ENCODE measurements around the gene ADAMTS2.

ADAMTS2 gene

GRCh38 chr5:179311581-179311980 lies 33.7 kb downstream of the ADAMTS2 start:
- Histone ChIP-seq H3K4me1 (ENCODE audit: control insufficient read depth in 1 of 2, insufficient read depth in 2 of 2, low read length in 2 of 2) (peaks cover 0 to 7% of the 10 kb centered on the region in 2 donors), H3K36me3 (ENCODE audit: control insufficient read depth in 1 of 2, insufficient read depth in 2 of 2, low read length in 2 of 2) (no peaks in the 10 kb centered on the region), H3K27ac (ENCODE audit: low read length) (no peak overlapping the region), H3K4me3 (ENCODE audit: low read depth in 1 of 2, low read length in 2 of 2) (no peak overlapping the region), H3K9me3 (ENCODE audit: control insufficient read depth in 1 of 2, low read length in 2 of 2) (peaks cover 0 to 3% of the 10 kb centered on the region in 2 donors), H3K27me3 (ENCODE audit: low read depth, low read length) (no peaks in the 10 kb centered on the region)

- H3K9me3 ChIP-seq (ENCODE audit: control insufficient read depth in 1 of 2, low read length in 2 of 2) = peaks cover 0 to 3% of the 10 kb centered on the region in 2 donors
- no peaks in the 10 kb centered on the region for H3K27me3 ChIP-seq (ENCODE audit: low read depth, low read length)
- H3K4me1 ChIP-seq (ENCODE audit: control insufficient read depth in 1 of 2, insufficient read depth in 2 of 2, low read length in 2 of 2) = peaks cover 0 to 7% of the 10 kb centered on the region in 2 donors
- H3K27ac ChIP-seq (ENCODE audit: low read length) = no peak overlapping the region
- no peaks in the 10 kb centered on the region for H3K36me3 ChIP-seq (ENCODE audit: control insufficient read depth in 1 of 2, insufficient read depth in 2 of 2, low read length in 2 of 2)
- no peak overlapping the region for H3K4me3 ChIP-seq (ENCODE audit: low read depth in 1 of 2, low read length in 2 of 2)
Measured at GRCh38 chr5:179311091-179311470, 34.2 kb downstream of the ADAMTS2 start.

GRCh38 chr5:179310439-179311090 lies 34.7 kb downstream of the ADAMTS2 start:
- Histone ChIP-seq H3K9me3 (ENCODE audit: control insufficient read depth in 1 of 2, low read length in 2 of 2) (peaks cover 0 to 5% of the 10 kb centered on the region in 2 donors), H3K4me3 (ENCODE audit: low read depth in 1 of 2, low read length in 2 of 2) (no peak overlapping the region), H3K4me1 (ENCODE audit: control insufficient read depth in 1 of 2, insufficient read depth in 2 of 2, low read length in 2 of 2) (peaks cover 0 to 7% of the 10 kb centered on the region in 2 donors), H3K27ac (ENCODE audit: low read length) (no peak overlapping the region), H3K27me3 (ENCODE audit: low read depth, low read length) (no peaks in the 10 kb centered on the region), H3K36me3 (ENCODE audit: control insufficient read depth in 1 of 2, insufficient read depth in 2 of 2, low read length in 2 of 2) (no peaks in the 10 kb centered on the region)

- peaks cover 0 to 12% of the 10 kb centered on the region in 2 donors for H3K9me3 ChIP-seq (ENCODE audit: control insufficient read depth in 1 of 2, low read length in 2 of 2)
- no peaks in the 10 kb centered on the region for H3K36me3 ChIP-seq (ENCODE audit: control insufficient read depth in 1 of 2, insufficient read depth in 2 of 2, low read length in 2 of 2)
- peaks cover 0 to 7% of the 10 kb centered on the region in 2 donors for H3K4me1 ChIP-seq (ENCODE audit: control insufficient read depth in 1 of 2, insufficient read depth in 2 of 2, low read length in 2 of 2)
- H3K27ac ChIP-seq (ENCODE audit: low read length) = no peak overlapping the region
- H3K27me3 ChIP-seq (ENCODE audit: low read depth, low read length) = no peaks in the 10 kb centered on the region
- H3K4me3 ChIP-seq (ENCODE audit: low read depth in 1 of 2, low read length in 2 of 2) = no peak overlapping the region
Measured at GRCh38 chr5:179309751-179310320, 35.4 kb downstream of the ADAMTS2 start.

GRCh38 chr5:179309383-179309670 lies 35.9 kb downstream of the ADAMTS2 start:
- no peaks in the 10 kb centered on the region for H3K36me3 ChIP-seq (ENCODE audit: control insufficient read depth in 1 of 2, insufficient read depth in 2 of 2, low read length in 2 of 2)
- no peak overlapping the region for H3K27ac ChIP-seq (ENCODE audit: low read length)
- no peak overlapping the region for H3K4me3 ChIP-seq (ENCODE audit: low read depth in 1 of 2, low read length in 2 of 2)
- H3K9me3 ChIP-seq (ENCODE audit: control insufficient read depth in 1 of 2, low read length in 2 of 2) = peaks cover 0 to 15% of the 10 kb centered on the region in 2 donors
- H3K4me1 ChIP-seq (ENCODE audit: control insufficient read depth in 1 of 2, insufficient read depth in 2 of 2, low read length in 2 of 2) = peaks cover 0 to 3% of the 10 kb centered on the region in 2 donors
- H3K27me3 ChIP-seq (ENCODE audit: low read depth, low read length) = no peaks in the 10 kb centered on the region

- no peaks in the 10 kb centered on the region for H3K27me3 ChIP-seq (ENCODE audit: low read depth, low read length)
- no peaks in the 10 kb centered on the region for H3K36me3 ChIP-seq (ENCODE audit: control insufficient read depth in 1 of 2, insufficient read depth in 2 of 2, low read length in 2 of 2)
- H3K4me1 ChIP-seq (ENCODE audit: control insufficient read depth in 1 of 2, insufficient read depth in 2 of 2, low read length in 2 of 2) = no peaks in the 10 kb centered on the region
- H3K9me3 ChIP-seq (ENCODE audit: control insufficient read depth in 1 of 2, low read length in 2 of 2) = peaks cover 0 to 17% of the 10 kb centered on the region in 2 donors
- H3K4me3 ChIP-seq (ENCODE audit: low read depth in 1 of 2, low read length in 2 of 2) = no peak overlapping the region
- H3K27ac ChIP-seq (ENCODE audit: low read length) = no peak overlapping the region
Measured at GRCh38 chr5:179308563-179309382, 36.5 kb downstream of the ADAMTS2 start.

- no peak overlapping the region for H3K4me3 ChIP-seq (ENCODE audit: low read depth in 1 of 2, low read length in 2 of 2)
Measured at GRCh38 chr5:179307931-179308471, 37.3 kb downstream of the ADAMTS2 start.

GRCh38 chr5:179307013-179307800 lies 38.1 kb downstream of the ADAMTS2 start:
- no peaks in the 10 kb centered on the region for H3K36me3 ChIP-seq (ENCODE audit: control insufficient read depth in 1 of 2, insufficient read depth in 2 of 2, low read length in 2 of 2)
- no peak overlapping the region for H3K4me3 ChIP-seq (ENCODE audit: low read depth in 1 of 2, low read length in 2 of 2)
- peaks cover 0 to 14% of the 10 kb centered on the region in 2 donors for H3K9me3 ChIP-seq (ENCODE audit: control insufficient read depth in 1 of 2, low read length in 2 of 2)
- no peaks in the 10 kb centered on the region for H3K27me3 ChIP-seq (ENCODE audit: low read depth, low read length)
- H3K4me1 ChIP-seq (ENCODE audit: control insufficient read depth in 1 of 2, insufficient read depth in 2 of 2, low read length in 2 of 2) = no peaks in the 10 kb centered on the region
- H3K27ac ChIP-seq (ENCODE audit: low read length) = no peak overlapping the region

More at GRCh38 chr5:179307931-179308471, 37.3 kb downstream of the ADAMTS2 start:
- no peak overlapping the region for H3K27ac ChIP-seq (ENCODE audit: low read length)
- peaks cover 0 to 17% of the 10 kb centered on the region in 2 donors for H3K9me3 ChIP-seq (ENCODE audit: control insufficient read depth in 1 of 2, low read length in 2 of 2)
- no peaks in the 10 kb centered on the region for H3K4me1 ChIP-seq (ENCODE audit: control insufficient read depth in 1 of 2, insufficient read depth in 2 of 2, low read length in 2 of 2)
- H3K27me3 ChIP-seq (ENCODE audit: low read depth, low read length) = no peaks in the 10 kb centered on the region
- H3K36me3 ChIP-seq (ENCODE audit: control insufficient read depth in 1 of 2, insufficient read depth in 2 of 2, low read length in 2 of 2) = no peaks in the 10 kb centered on the region

GRCh38 chr5:179306191-179307012 lies 38.9 kb downstream of the ADAMTS2 start:
- H3K36me3 ChIP-seq (ENCODE audit: control insufficient read depth in 1 of 2, insufficient read depth in 2 of 2, low read length in 2 of 2) = no peaks in the 10 kb centered on the region
- H3K27ac ChIP-seq (ENCODE audit: low read length) = no peak overlapping the region
- H3K9me3 ChIP-seq (ENCODE audit: control insufficient read depth in 1 of 2, low read length in 2 of 2) = peaks cover 0 to 14% of the 10 kb centered on the region in 2 donors
- no peak overlapping the region for H3K4me3 ChIP-seq (ENCODE audit: low read depth in 1 of 2, low read length in 2 of 2)
- no peaks in the 10 kb centered on the region for H3K27me3 ChIP-seq (ENCODE audit: low read depth, low read length)
- no peaks in the 10 kb centered on the region for H3K4me1 ChIP-seq (ENCODE audit: control insufficient read depth in 1 of 2, insufficient read depth in 2 of 2, low read length in 2 of 2)

- no peak overlapping the region for H3K4me3 ChIP-seq (ENCODE audit: low read depth in 1 of 2, low read length in 2 of 2)
- H3K4me1 ChIP-seq (ENCODE audit: control insufficient read depth in 1 of 2, insufficient read depth in 2 of 2, low read length in 2 of 2) = peaks cover 0 to 4% of the 10 kb centered on the region in 2 donors
- no peak overlapping the region for H3K27ac ChIP-seq (ENCODE audit: low read length)
- peaks cover 0 to 14% of the 10 kb centered on the region in 2 donors for H3K9me3 ChIP-seq (ENCODE audit: control insufficient read depth in 1 of 2, low read length in 2 of 2)
- H3K27me3 ChIP-seq (ENCODE audit: low read depth, low read length) = no peaks in the 10 kb centered on the region
- no peaks in the 10 kb centered on the region for H3K36me3 ChIP-seq (ENCODE audit: control insufficient read depth in 1 of 2, insufficient read depth in 2 of 2, low read length in 2 of 2)
Measured at GRCh38 chr5:179304871-179305270, 40.4 kb downstream of the ADAMTS2 start.

Measured in muscle layer of duodenum (tissue), 2 donors.